SK-N-SH (cell line): ENCODE results near the gene SLC43A3. TPM values are rescaled to one million over a fixed set of nuclear protein-coding genes. Genes with fewer than 3 reads are reported as not detected.

Experiments used
- CTCF ChIA-PET: fragments of 300-600, 350-600 bp; formaldehyde crosslinking; extraction: SDS; loops from one replicate; lab custom pipeline; 2021; lab: Yijun Ruan, JAX
- POLR2A ChIA-PET: fragments of 350-600 bp; sonication (Branson Sonifier 250); formaldehyde crosslinking; extraction: SDS; loops from one replicate; lab custom pipeline; 2020; ENCODE audit warnings: antibody characterized with exemption, inconsistent platforms; lab: Yijun Ruan, JAX
- DNase-seq: peaks from one replicate; pipeline ENCODE4 v3.0.0; 2012
- H2AFZ ChIP-seq: fragments of 200-600 bp; sonication (generic); 2 replicates; pipeline ENCODE4 v1.8.1; 2016; ENCODE audit warnings: antibody characterized with exemption, mild to moderate bottlenecking, low read depth
- H3F3A ChIP-seq: fragments of 200-600 bp; sonication (generic); replicated peaks from 2 replicates; pipeline ENCODE3; 2016; ENCODE audit warnings: antibody characterized with exemption, mild to moderate bottlenecking; ENCODE audit not compliant: insufficient read depth
- H3K27ac ChIP-seq, 2 experiments: fragments of 200-500 bp in 1 of 2; fragments of 200-600 bp in 1 of 2; sonication (Bioruptor generic) in 1 of 2; sonication (generic), shearing (Covaris generic) in 1 of 2; 2 replicates each; pipeline versions ENCODE4 v1.5.1 to v1.6.1; 2014 to 2016; ENCODE audit warnings: low read depth in 2 of 2, inconsistent platforms in 1 of 2, low read length in 1 of 2, mild to moderate bottlenecking in 1 of 2, mixed read lengths in 1 of 2
- H3K27me3 ChIP-seq: fragments of 200-600 bp; sonication (generic), shearing (Covaris generic); 2 replicates; pipeline ENCODE4 v1.6.1; 2016; ENCODE audit warnings: mixed run types; ENCODE audit not compliant: insufficient read depth
- H3K36me3 ChIP-seq, 2 experiments: fragments of 200-500 bp in 1 of 2; fragments of 200-600 bp in 1 of 2; sonication (Bioruptor generic) in 1 of 2; sonication (generic) in 1 of 2; replicated peaks in 1 of 2; 2 replicates each; pipeline versions ENCODE3 to v1.5.1; 2014 to 2016; ENCODE audit warnings: low read length in 1 of 2, mild to moderate bottlenecking in 1 of 2; ENCODE audit not compliant: insufficient read depth in 2 of 2, control insufficient read depth in 1 of 2
- H3K4me1 ChIP-seq, 2 experiments: fragments of 200-500 bp in 1 of 2; fragments of 200-600 bp in 1 of 2; sonication (Bioruptor generic) in 1 of 2; sonication (generic), shearing (Covaris generic) in 1 of 2; 2 replicates each; pipeline versions ENCODE4 v1.5.1 to v1.6.1; 2014 to 2016; ENCODE audit warnings: low read depth in 1 of 2, low read length in 1 of 2, mixed run types in 1 of 2; ENCODE audit not compliant: insufficient read depth in 2 of 2, control insufficient read depth in 1 of 2
- H3K4me2 ChIP-seq: fragments of 200-600 bp; sonication (generic), shearing (Covaris generic); 2 replicates; pipeline ENCODE4 v1.6.1; 2017; ENCODE audit warnings: mixed run types
- H3K4me3 ChIP-seq, 2 experiments: fragments of 200-500 bp in 1 of 2; fragments of 200-600 bp in 1 of 2; sonication (Bioruptor generic) in 1 of 2; sonication (generic), shearing (Covaris generic) in 1 of 2; 2 replicates each; pipeline versions ENCODE4 v1.5.1 to v1.8.1; 2014 to 2016; ENCODE audit warnings: low read depth in 2 of 2, inconsistent platforms in 1 of 2, low read length in 1 of 2, mild to moderate bottlenecking in 1 of 2, mixed read lengths in 1 of 2, moderate library complexity in 1 of 2
- H3K79me2 ChIP-seq: fragments of 200-600 bp; sonication (generic); 2 replicates; pipeline ENCODE4 v1.8.1; 2017; ENCODE audit warnings: mild to moderate bottlenecking; ENCODE audit not compliant: insufficient read depth
- H3K9ac ChIP-seq: fragments of 200-600 bp; sonication (generic); 2 replicates; pipeline ENCODE4 v1.6.1; 2017; ENCODE audit warnings: mixed run types
- H3K9me2 ChIP-seq: fragments of 200-600 bp; sonication (generic); 2 replicates; pipeline ENCODE4 v1.6.1; 2017; ENCODE audit warnings: mixed run types
- H3K9me3 ChIP-seq: fragments of 200-600 bp; sonication (generic); 2 replicates; pipeline ENCODE4 v1.6.1; 2017; ENCODE audit warnings: mixed run types, mild to moderate bottlenecking, moderate library complexity
- H4K20me1 ChIP-seq: fragments of 200-600 bp; sonication (generic); 2 replicates; pipeline ENCODE4 v1.6.1; 2017; ENCODE audit warnings: mild to moderate bottlenecking, mixed run types; ENCODE audit not compliant: insufficient read depth
- EP300 ChIP-seq, 2 experiments: IDR thresholded peaks; 2 replicates each; pipeline versions ENCODE4 v1.4.0 to v1.6.1; 2012; ENCODE audit warnings: borderline replicate concordance in 1 of 2, low read depth in 1 of 2, low read length in 1 of 2
- FOXM1 ChIP-seq: IDR thresholded peaks from 2 replicates; pipeline ENCODE4 v1.4.0; 2012; ENCODE audit warnings: low read depth, mild to moderate bottlenecking
- GATA2 ChIP-seq: sonication (generic); formaldehyde crosslinking; IDR thresholded peaks from 2 replicates; pipeline ENCODE4 v1.5.0; 2020; ENCODE audit warnings: mild to moderate bottlenecking, missing genetic modification reagents
- IRF3 ChIP-seq: fragments of 150-350 bp; IDR thresholded peaks from 2 replicates; pipeline ENCODE4 v1.6.1; 2016; ENCODE audit warnings: mild to moderate bottlenecking, low read depth, low read length
- NRF1 ChIP-seq: IDR thresholded peaks from 2 replicates; pipeline ENCODE4 v1.6.1; 2012; ENCODE audit warnings: low read depth, mild to moderate bottlenecking, low read length
- REST ChIP-seq: IDR thresholded peaks from 2 replicates; pipeline ENCODE4 v1.6.1; 2012; ENCODE audit warnings: mild to moderate bottlenecking, low read depth, low read length, moderate library complexity
- RFX5 ChIP-seq: IDR thresholded peaks from 2 replicates; pipeline ENCODE4 v1.6.1; 2012; ENCODE audit warnings: mild to moderate bottlenecking, improper control_type of control experiment, low read length
- SIN3A ChIP-seq: IDR thresholded peaks from 2 replicates; pipeline ENCODE4 v1.6.1; 2012; ENCODE audit warnings: low read depth, mild to moderate bottlenecking, low read length, moderate library complexity, borderline replicate concordance
- TCF12 ChIP-seq: IDR thresholded peaks from 2 replicates; pipeline ENCODE4 v1.4.0; 2012
- USF1 ChIP-seq: IDR thresholded peaks from 2 replicates; pipeline ENCODE4 v1.4.0; 2012; ENCODE audit warnings: low read depth, borderline replicate concordance
- USF2 ChIP-seq: fragments of 150-350 bp; IDR thresholded peaks from 2 replicates; pipeline ENCODE4 v1.6.1; 2017; ENCODE audit warnings: antibody characterized with exemption, low read length, low read depth, borderline replicate concordance
- whole genome bisulfite sequencing: methylation state at CpG from one replicate; pipeline ENCODE4 v1.1.6; 2017; ENCODE audit warnings: low lambda C conversion rate; 5-methylcytosine and 5-hydroxymethylcytosine counted together
- polyA plus RNA-seq, 3 experiments: library from polyadenylated mRNA; depleted of rRNA; stranded (reverse); fragments of >200 nt; gene quantifications; 2 replicates each; pipeline ENCODE4 v1.2.3, GENCODE V29; 2012

The SLC43A3 gene
- polyA plus RNA-seq, 1 of the 3 experiments (the other 2 are of a cell fraction), result 4.1 TPM

- Histone ChIP-seq H3F3A (no peaks in the 10 kb centered on the region), H3K4me1 (no peaks in the 10 kb centered on the region; a peak in 1 of 4 replicates), H3K4me3 (no peak overlapping the region)
- WGBS, result 69% methylated on average over 9 of the region's 9 CpGs
- TF ChIP-seq TCF12, result no peak
- TF ChIP-seq REST, result no peak
- no peak for TF ChIP-seq USF1
- no peak for TF ChIP-seq RFX5
- TF ChIP-seq, all 33 proteins: peak for 0
- H2AFZ ChIP-seq, result no peak overlapping the region
- no peak overlapping the region for H3K27ac ChIP-seq
- H3K4me2 ChIP-seq, result no peak overlapping the region
- no peak overlapping the region for H3K9ac ChIP-seq
- no peaks in the 10 kb centered on the region for H3K36me3 ChIP-seq
- H3K9me2 ChIP-seq, result no peaks in the 10 kb centered on the region
- H3K9me3 ChIP-seq, result no peaks in the 10 kb centered on the region
- ChIA-PET CTCF (interaction anchor here (0.6 to 7.1 kb wide), 6 partner anchors 10 to 253 kb away, joined by 3 to 33 read pairs (median 4); no protein-coding TSS in a partner anchor), POLR2A (no interaction called here)
- H3K27me3 ChIP-seq, result peaks cover 12% of the 10 kb centered on the region; the same call in 1 of the 2 replicates
- DNase-seq, result no peak
- no peaks in the 10 kb centered on the region for H4K20me1 ChIP-seq
- H3K79me2 ChIP-seq, result no peaks in the 10 kb centered on the region
Observed at GRCh38 chr11:57359896-57360690, 66.8 kb downstream of the SLC43A3 start.

- no peak overlapping the region for H3K4me2 ChIP-seq
- no peak for TF ChIP-seq IRF3
- TF ChIP-seq SIN3A, result no peak
- TF ChIP-seq USF2, result no peak
- no peak for TF ChIP-seq NRF1
- TF ChIP-seq EP300 (IDR thresholded peaks at IDR 0.05; ENCODE audit: borderline replicate concordance in 1 of 2, low read depth in 1 of 2, low read length in 1 of 2), result no peak
- no peak for TF ChIP-seq GATA2 (CRISPR knock-in tag)
- no peak for TF ChIP-seq REST
- TF ChIP-seq FOXM1, result no peak
Observed at GRCh38 chr11:57359396-57359795, 67.5 kb downstream of the SLC43A3 start.

More at GRCh38 chr11:57359396-57359795, 67.5 kb downstream of the SLC43A3 start:
- Histone ChIP-seq H3K9me3 (no peaks in the 10 kb centered on the region), H2AFZ (no peak overlapping the region), H3K4me3 (no peak overlapping the region), H3K9me2 (no peaks in the 10 kb centered on the region), H3K4me1 (no peaks in the 10 kb centered on the region; a peak in 1 of 4 replicates), H3K27me3 (peaks cover 12% of the 10 kb centered on the region; the same call in 1 of the 2 replicates), H3F3A (no peaks in the 10 kb centered on the region), H3K27ac (no peak overlapping the region), H3K36me3 (no peaks in the 10 kb centered on the region), H3K79me2 (no peaks in the 10 kb centered on the region), H3K9ac (no peak overlapping the region), H4K20me1 (no peaks in the 10 kb centered on the region)
- CTCF ChIA-PET, result interaction anchor here (0.9 to 7.1 kb wide), 3 partner anchors 9 to 254 kb away, joined by 3 to 33 read pairs (median 14); no protein-coding TSS in a partner anchor
- DNase-seq, result no peak
- POLR2A ChIA-PET, result no interaction called here
- WGBS, result 45% methylated on average over 5 of the region's 5 CpGs
